GM12878 (cell line): ENCODE results near the gene IFNK.

ENCODE experiments used
- TF ChIP-seq, protein P1 (sequence below), 3 experiments: IDR thresholded peaks in 2 of 3; conservative IDR thresholded peaks in 1 of 3; 2 replicates each; pipeline ENCODE4 v1.5.1; 2011; ENCODE audit warnings: low read depth in 3 of 3, low read length in 3 of 3, mild to moderate bottlenecking in 3 of 3, control low read depth in 2 of 3, moderate library complexity in 2 of 3, inconsistent platforms in 1 of 3, mixed read lengths in 1 of 3; ENCODE audit not compliant: control insufficient read depth in 2 of 3, insufficient read depth in 1 of 3; ENCODE audit errors: extremely low read depth in 1 of 3
- TF ChIP-seq, protein P2 (sequence below): IDR thresholded peaks from 2 replicates; pipeline ENCODE4 v1.6.1; 2012; ENCODE audit warnings: mild to moderate bottlenecking, low read depth, low read length

DNA sequence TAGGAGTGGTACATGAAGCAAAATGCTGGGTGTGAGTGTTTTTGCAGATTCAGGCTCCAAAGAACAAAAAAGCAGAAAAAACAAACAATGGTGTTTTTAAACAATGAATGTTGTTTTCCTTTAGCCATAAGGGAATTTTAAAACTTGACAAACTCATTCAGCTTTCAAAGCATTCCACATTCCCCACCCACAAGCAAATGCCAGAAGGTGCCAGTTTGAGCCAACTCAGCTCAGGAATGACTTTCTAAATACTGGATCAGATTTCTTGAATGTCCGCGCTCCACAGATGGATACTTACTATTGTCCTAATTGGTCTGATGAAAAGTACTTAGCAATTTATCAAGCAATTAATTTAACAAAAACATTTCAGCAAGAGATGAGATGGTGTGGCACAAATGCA, 18.4 kb downstream of the IFNK start:
- TF ChIP-seq, protein P1, sequence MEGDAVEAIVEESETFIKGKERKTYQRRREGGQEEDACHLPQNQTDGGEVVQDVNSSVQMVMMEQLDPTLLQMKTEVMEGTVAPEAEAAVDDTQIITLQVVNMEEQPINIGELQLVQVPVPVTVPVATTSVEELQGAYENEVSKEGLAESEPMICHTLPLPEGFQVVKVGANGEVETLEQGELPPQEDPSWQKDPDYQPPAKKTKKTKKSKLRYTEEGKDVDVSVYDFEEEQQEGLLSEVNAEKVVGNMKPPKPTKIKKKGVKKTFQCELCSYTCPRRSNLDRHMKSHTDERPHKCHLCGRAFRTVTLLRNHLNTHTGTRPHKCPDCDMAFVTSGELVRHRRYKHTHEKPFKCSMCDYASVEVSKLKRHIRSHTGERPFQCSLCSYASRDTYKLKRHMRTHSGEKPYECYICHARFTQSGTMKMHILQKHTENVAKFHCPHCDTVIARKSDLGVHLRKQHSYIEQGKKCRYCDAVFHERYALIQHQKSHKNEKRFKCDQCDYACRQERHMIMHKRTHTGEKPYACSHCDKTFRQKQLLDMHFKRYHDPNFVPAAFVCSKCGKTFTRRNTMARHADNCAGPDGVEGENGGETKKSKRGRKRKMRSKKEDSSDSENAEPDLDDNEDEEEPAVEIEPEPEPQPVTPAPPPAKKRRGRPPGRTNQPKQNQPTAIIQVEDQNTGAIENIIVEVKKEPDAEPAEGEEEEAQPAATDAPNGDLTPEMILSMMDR (IDR thresholded peaks at IDR 0.05 in 2 of 3, conservative IDR thresholded peaks at IDR 0.05 in 1 of 3; ENCODE audit: control insufficient read depth in 2 of 3, extremely low read depth in 1 of 3, insufficient read depth in 1 of 3, low read depth in 3 of 3, low read length in 3 of 3), result no peak
- TF ChIP-seq, protein P2, sequence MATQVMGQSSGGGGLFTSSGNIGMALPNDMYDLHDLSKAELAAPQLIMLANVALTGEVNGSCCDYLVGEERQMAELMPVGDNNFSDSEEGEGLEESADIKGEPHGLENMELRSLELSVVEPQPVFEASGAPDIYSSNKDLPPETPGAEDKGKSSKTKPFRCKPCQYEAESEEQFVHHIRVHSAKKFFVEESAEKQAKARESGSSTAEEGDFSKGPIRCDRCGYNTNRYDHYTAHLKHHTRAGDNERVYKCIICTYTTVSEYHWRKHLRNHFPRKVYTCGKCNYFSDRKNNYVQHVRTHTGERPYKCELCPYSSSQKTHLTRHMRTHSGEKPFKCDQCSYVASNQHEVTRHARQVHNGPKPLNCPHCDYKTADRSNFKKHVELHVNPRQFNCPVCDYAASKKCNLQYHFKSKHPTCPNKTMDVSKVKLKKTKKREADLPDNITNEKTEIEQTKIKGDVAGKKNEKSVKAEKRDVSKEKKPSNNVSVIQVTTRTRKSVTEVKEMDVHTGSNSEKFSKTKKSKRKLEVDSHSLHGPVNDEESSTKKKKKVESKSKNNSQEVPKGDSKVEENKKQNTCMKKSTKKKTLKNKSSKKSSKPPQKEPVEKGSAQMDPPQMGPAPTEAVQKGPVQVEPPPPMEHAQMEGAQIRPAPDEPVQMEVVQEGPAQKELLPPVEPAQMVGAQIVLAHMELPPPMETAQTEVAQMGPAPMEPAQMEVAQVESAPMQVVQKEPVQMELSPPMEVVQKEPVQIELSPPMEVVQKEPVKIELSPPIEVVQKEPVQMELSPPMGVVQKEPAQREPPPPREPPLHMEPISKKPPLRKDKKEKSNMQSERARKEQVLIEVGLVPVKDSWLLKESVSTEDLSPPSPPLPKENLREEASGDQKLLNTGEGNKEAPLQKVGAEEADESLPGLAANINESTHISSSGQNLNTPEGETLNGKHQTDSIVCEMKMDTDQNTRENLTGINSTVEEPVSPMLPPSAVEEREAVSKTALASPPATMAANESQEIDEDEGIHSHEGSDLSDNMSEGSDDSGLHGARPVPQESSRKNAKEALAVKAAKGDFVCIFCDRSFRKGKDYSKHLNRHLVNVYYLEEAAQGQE, result no peak
